GM12878 (cell line): ENCODE data around the gene MRGPRF. TPM values are rescaled to one million over a fixed set of nuclear protein-coding genes. Genes with fewer than 3 reads are reported as not detected.

Experiments used
- ATAC-seq: fragments of 200-7000 bp; cut with Tn5 transposase; 3 replicates; pipeline ENCODE4 v1.9.1; 2020; ENCODE audit warnings: mild to moderate bottlenecking, moderate library complexity
- BruUV-seq: library from RNA; stranded (reverse); fragments of 400-500 nt; replicated peaks from 2 replicates; lab custom pipeline; 2021; lab: Mats Ljungman, UMichigan
- CTCF ChIA-PET: fragments of 300-600 bp; sonication (Branson Sonifier 250); formaldehyde crosslinking; extraction: SDS; loops from one replicate; lab custom pipeline; 2021; ENCODE audit warnings: inconsistent platforms; lab: Yijun Ruan, JAX
- POLR2A ChIA-PET: fragments of 350-600 bp; formaldehyde crosslinking; extraction: SDS; loops from one replicate; lab custom pipeline; 2021; ENCODE audit warnings: inconsistent platforms; lab: Charles Lee
- RAD21 ChIA-PET: fragments of 300-600 bp; sonication (Branson Sonifier 250); formaldehyde crosslinking; loops from one replicate; lab custom pipeline; 2023; ENCODE audit warnings: antibody characterized with exemption; ENCODE audit not compliant: unreplicated experiment; lab: Charles Lee
- SMC1A ChIA-PET: fragments of 300-600 bp; sonication (Branson Sonifier 250); formaldehyde crosslinking; loops from one replicate; lab custom pipeline; 2023; ENCODE audit not compliant: unreplicated experiment, uncharacterized antibody; lab: Charles Lee
- DNase-seq: peaks from one replicate; pipeline ENCODE4 v3.0.0-alpha.2; 2011; ENCODE audit warnings: low read depth, low spot score
- FAIRE-seq: peaks from 3 replicates; lab custom pipeline; 2011; peaks lifted over from hg19 to GRCh38; lab: Jason Lieb, UNC
- H2AFZ ChIP-seq: 2 replicates; pipeline ENCODE4 v1.6.0; 2011; ENCODE audit warnings: low read depth, low read length, control low read depth; ENCODE audit not compliant: control insufficient read depth
- H3K27ac ChIP-seq: 2 replicates; pipeline ENCODE4 v1.5.1; 2011; ENCODE audit warnings: control low read depth; ENCODE audit not compliant: control insufficient read depth, insufficient read depth
- H3K27me3 ChIP-seq, 2 experiments: replicated peaks in 1 of 2; 2 replicates each; pipeline versions ENCODE4 v1.6.0 to v1.6.1; 2011; ENCODE audit warnings: low read length in 1 of 2; ENCODE audit not compliant: control insufficient read depth in 2 of 2, insufficient read depth in 2 of 2
- H3K36me3 ChIP-seq, 2 experiments: 2 replicates each; pipeline ENCODE4 v1.5.1; 2011; ENCODE audit warnings: low read length in 1 of 2; ENCODE audit not compliant: control insufficient read depth in 2 of 2, insufficient read depth in 2 of 2
- H3K4me1 ChIP-seq: 2 replicates; pipeline ENCODE4 v1.6.1; 2011; ENCODE audit warnings: mild to moderate bottlenecking, low read length, moderate library complexity, mixed read lengths; ENCODE audit not compliant: control insufficient read depth, insufficient read depth
- H3K4me2 ChIP-seq: 2 replicates; pipeline ENCODE4 v1.6.0; 2011; ENCODE audit warnings: control low read depth; ENCODE audit not compliant: control insufficient read depth, insufficient read depth
- H3K4me3 ChIP-seq: fragments of 200-600 bp; sonication (generic); 2 replicates; pipeline ENCODE4 v1.5.1; 2016
- H3K79me2 ChIP-seq: 2 replicates; pipeline ENCODE4 v1.6.0; 2011; ENCODE audit warnings: low read length; ENCODE audit not compliant: control insufficient read depth, insufficient read depth
- H3K9ac ChIP-seq: 2 replicates; pipeline ENCODE4 v1.8.0; 2011; ENCODE audit warnings: low read length, control low read depth, mixed read lengths; ENCODE audit not compliant: control insufficient read depth, insufficient read depth
- H3K9me3 ChIP-seq: replicated peaks from 3 replicates; pipeline ENCODE4 v1.5.1; 2011; ENCODE audit warnings: mild to moderate bottlenecking, low read length; ENCODE audit not compliant: control insufficient read depth, insufficient read depth
- H4K20me1 ChIP-seq: 2 replicates; pipeline ENCODE4 v1.6.0; 2011; ENCODE audit not compliant: control insufficient read depth, insufficient read depth
- IKZF1 ChIP-seq: fragments of 450-650 bp; conservative IDR thresholded peaks from 2 replicates; pipeline ENCODE4 v1.6.1; 2017; ENCODE audit warnings: antibody characterized with exemption, mild to moderate bottlenecking
- RAD21 ChIP-seq: IDR thresholded peaks from 2 replicates; pipeline ENCODE4 v1.6.1; 2011; ENCODE audit warnings: mild to moderate bottlenecking, low read depth, low read length, moderate library complexity; ENCODE audit not compliant: insufficient read depth
- SREBF1 ChIP-seq: IDR thresholded peaks from 2 replicates; pipeline ENCODE4 v1.6.1; 2012; ENCODE audit warnings: mild to moderate bottlenecking, low read length
- SRF ChIP-seq, 2 experiments: IDR thresholded peaks; 2 replicates each; pipeline ENCODE4 v1.6.1; 2011; ENCODE audit warnings: low read depth in 2 of 2, low read length in 2 of 2, mild to moderate bottlenecking in 1 of 2, moderate library complexity in 1 of 2
- WGBS: methylation state at CpG from one replicate; pipeline ENCODE4 v1.1.6; 2016; ENCODE audit warnings: low lambda C conversion rate; ENCODE audit not compliant: insufficient replicate concordance, insufficient coverage; ENCODE audit errors: missing lambda C conversion rate; 5-methylcytosine and 5-hydroxymethylcytosine counted together
- in situ Hi-C: fragments of 300-500 bp; cut with MboI; formaldehyde crosslinking; loops from 9 replicates; pipeline ENCODE4 v1.14.3; 2018; ENCODE audit warnings: mixed read lengths
- intact Hi-C: fragments of 100-400 bp; cut with micrococcal nuclease; formaldehyde crosslinking; loops from one replicate; pipeline ENCODE4 v1.14.2; 2022; ENCODE audit not compliant: unreplicated experiment
- polyA plus RNA-seq, 11 experiments: library from polyadenylated mRNA; depleted of rRNA in 4 of 11; unstranded in 6 of 11; stranded (reverse) in 5 of 11; fragments of >200 nt; fragmentation: Nextera tagmentation in 4 of 11; fragmentation: Illumina TruSeq in 1 of 11; extraction: Ambion mirVana in 4 of 11; extraction: Trizol in 1 of 11; gene quantifications; 1 replicate in 1 of 11; 2 replicates in 10 of 11; pipeline versions ENCODE4 v1.2.1 to v1.2.3, GENCODE V29; 2011 to 2016; ENCODE audit warnings: inconsistent platforms in 2 of 11, missing spikeins in 2 of 11, low read depth in 1 of 11
- total RNA-seq, 4 experiments: library from RNA; depleted of rRNA in 3 of 4; stranded (reverse); fragments of >200 nt in 3 of 4; fragmentation: Illumina TruSeq in 1 of 4; extraction: Trizol in 1 of 4; gene quantifications; 2 replicates each; pipeline versions ENCODE4 v1.2.1 to v1.2.3, GENCODE V29; 2013 to 2021
- TF ChIP-seq, protein P1 (sequence below), 3 experiments: IDR thresholded peaks in 2 of 3; conservative IDR thresholded peaks in 1 of 3; 2 replicates each; pipeline ENCODE4 v1.5.1; 2011; ENCODE audit warnings: low read depth in 3 of 3, low read length in 3 of 3, mild to moderate bottlenecking in 3 of 3, control low read depth in 2 of 3, moderate library complexity in 2 of 3, inconsistent platforms in 1 of 3, mixed read lengths in 1 of 3; ENCODE audit not compliant: control insufficient read depth in 2 of 3, insufficient read depth in 1 of 3; ENCODE audit errors: extremely low read depth in 1 of 3

Gene MRGPRF
- total and polyA plus RNA-seq, 10 of the 15 experiments (the other 5 are each of a cell fraction or from before 2014, with no cell fraction given), result not detected

DNA sequence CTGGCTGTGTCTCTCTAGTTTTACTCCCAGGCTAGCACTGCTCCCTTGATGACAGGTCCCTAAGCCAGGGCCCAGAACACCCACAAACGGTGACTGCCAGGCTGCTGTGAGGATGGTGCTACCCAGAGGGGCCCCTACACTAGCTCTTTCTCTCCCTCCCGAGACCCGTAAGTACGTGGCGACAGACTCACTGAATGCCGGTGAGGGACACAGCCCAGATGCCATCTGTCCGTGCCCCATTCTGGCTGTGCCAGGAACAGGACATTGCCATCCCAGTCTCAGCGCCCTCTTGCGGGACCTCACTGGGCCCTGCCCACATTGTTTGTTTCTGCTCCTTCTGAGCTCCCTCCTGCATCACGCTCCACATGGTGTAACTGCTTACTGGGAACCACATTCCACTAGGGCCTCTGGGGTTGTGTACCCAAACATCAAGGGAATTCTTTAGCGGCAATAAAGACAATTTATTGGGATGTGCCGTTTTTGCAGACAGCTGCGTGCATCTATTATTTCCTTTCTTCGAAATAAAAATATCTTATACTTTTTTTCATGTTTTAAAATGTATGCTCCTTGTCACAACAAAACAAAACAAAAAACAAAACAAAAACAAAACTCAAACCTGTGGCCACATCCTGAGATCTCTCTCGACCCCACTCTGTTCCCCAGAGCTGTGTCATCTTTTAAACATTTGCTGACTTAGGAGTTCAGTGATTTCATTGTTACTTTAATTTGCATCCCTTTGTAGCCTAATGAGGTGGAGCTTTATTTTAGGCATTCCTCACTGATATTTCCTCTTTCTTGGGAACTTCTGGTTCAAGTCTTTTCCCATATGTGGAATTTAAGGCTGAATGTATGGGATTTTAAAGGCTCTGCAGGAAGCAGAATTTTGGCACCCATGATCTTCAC, 31.3 kb upstream of the MRGPRF start:
- DNase-seq, result no peak
- Histone ChIP-seq H4K20me1 (no peaks in the 10 kb centered on the region), H3K4me1 (peaks cover 3% of the 10 kb centered on the region; the same call in 1 of the 2 replicates), H3K27me3 (no peaks in the 10 kb centered on the region), H3K36me3 (no peaks in the 10 kb centered on the region), H3K4me3 (no peak overlapping the region), H3K9me3 (no peaks in the 10 kb centered on the region), H3K9ac (no peak overlapping the region), H3K27ac (no peak overlapping the region), H3K4me2 (no peak overlapping the region), H3K79me2 (peaks cover 6% of the 10 kb centered on the region), H2AFZ (no peak overlapping the region)
- intact Hi-C loops (no loop called here), in situ Hi-C loops (no loop called here)
- no peak for FAIRE-seq
- POLR2A ChIA-PET, result interaction anchor here (1.2 kb wide), 1 partner anchor 8 kb away, joined by 5 read pairs; no protein-coding TSS in a partner anchor
- no TSS peak for BruUV-seq
- CTCF ChIA-PET, result interaction anchor here (0.7 to 1.5 kb wide), 9 partner anchors 12 to 412 kb away, joined by 3 to 11 read pairs (median 3); no protein-coding TSS in a partner anchor
- ATAC-seq, result peak; percentile 55
- WGBS, result 22% methylated on average over 15 of the region's 15 CpGs
- SMC1A ChIA-PET, result interaction anchor here (0.6 to 2.1 kb wide), 4 partner anchors 8 to 197 kb away, joined by 3 to 10 read pairs (median 3); no protein-coding TSS in a partner anchor
- RAD21 ChIA-PET, result interaction anchor here (1.0 to 1.3 kb wide), 6 partner anchors 9 to 141 kb away, joined by 3 to 7 read pairs (median 4); partner anchors contain the start of genes IGHMBP2 and MRPL21
- TF ChIP-seq RAD21 (peak; percentile 21; the same call in 1 of the 2 replicates), IKZF1 (peak; percentile 25; the same call in 1 of the 2 replicates), SRF (IDR thresholded peaks at IDR 0.05; ENCODE audit: low read depth in 2 of 2, low read length in 2 of 2) (0 out of 4 replicates have a peak, but pooled peaks of 1 of the 2 experiments have one; percentile 4), SREBF1 (no peak)
- TF ChIP-seq, protein P1, sequence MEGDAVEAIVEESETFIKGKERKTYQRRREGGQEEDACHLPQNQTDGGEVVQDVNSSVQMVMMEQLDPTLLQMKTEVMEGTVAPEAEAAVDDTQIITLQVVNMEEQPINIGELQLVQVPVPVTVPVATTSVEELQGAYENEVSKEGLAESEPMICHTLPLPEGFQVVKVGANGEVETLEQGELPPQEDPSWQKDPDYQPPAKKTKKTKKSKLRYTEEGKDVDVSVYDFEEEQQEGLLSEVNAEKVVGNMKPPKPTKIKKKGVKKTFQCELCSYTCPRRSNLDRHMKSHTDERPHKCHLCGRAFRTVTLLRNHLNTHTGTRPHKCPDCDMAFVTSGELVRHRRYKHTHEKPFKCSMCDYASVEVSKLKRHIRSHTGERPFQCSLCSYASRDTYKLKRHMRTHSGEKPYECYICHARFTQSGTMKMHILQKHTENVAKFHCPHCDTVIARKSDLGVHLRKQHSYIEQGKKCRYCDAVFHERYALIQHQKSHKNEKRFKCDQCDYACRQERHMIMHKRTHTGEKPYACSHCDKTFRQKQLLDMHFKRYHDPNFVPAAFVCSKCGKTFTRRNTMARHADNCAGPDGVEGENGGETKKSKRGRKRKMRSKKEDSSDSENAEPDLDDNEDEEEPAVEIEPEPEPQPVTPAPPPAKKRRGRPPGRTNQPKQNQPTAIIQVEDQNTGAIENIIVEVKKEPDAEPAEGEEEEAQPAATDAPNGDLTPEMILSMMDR (IDR thresholded peaks at IDR 0.05 in 2 of 3, conservative IDR thresholded peaks at IDR 0.05 in 1 of 3; ENCODE audit: control insufficient read depth in 2 of 3, extremely low read depth in 1 of 3, insufficient read depth in 1 of 3, low read depth in 3 of 3, low read length in 3 of 3), result peak; percentile 37 to 69 (median 60); a peak in 4 of 6 replicates
